NCI-H1105 (cell line): ENCODE data around the gene DCAF4.
"Not testable (repeated sequence)": the region's sequence is repeated elsewhere in the genome, so short reads cannot be mapped to it uniquely, and the experiment has no call there.

Experiments used
- DNase-seq: peaks from one replicate; lab custom pipeline; 2025; lab: John Stamatoyannopoulos, UW

Gene DCAF4

GRCh38 chr14:72932893-72933292 is 6.6 kb downstream of the DCAF4 start:
- DNase-seq = no peak

GRCh38 chr14:72939630-72940029 is 13.4 kb downstream of the DCAF4 start:
- DNase-seq = no peak

GRCh38 chr14:72941286-72941985 is 15.2 kb downstream of the DCAF4 start:
- no peak for DNase-seq

GRCh38 chr14:72942934-72943333 is 16.7 kb downstream of the DCAF4 start:
- no peak for DNase-seq

DNA sequence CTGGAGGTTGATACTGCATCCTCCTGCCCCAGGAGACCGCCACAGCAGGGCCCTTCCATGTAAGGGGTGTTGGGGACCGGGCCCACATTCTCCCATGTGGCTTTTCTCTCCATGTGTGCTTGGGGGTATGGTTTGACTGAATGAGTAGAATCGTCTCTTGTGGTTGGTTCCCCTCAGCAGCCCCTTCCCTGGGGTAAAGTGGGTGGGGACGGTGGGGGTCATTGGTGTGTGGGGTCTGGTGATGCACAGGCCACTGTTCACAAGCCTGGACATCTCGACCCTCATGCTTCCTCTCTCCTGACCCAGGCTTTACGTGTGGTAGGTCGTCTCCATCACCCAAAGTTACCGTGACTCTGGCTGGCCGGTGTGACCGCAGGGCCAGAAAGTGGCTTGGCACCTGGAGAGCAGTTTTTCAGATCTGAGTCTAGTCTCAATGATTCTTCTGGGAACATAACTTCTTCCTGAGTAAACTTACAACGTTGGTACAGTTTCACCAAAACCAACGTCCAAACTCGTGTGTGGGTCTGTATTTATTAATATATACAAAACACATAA is 17.7 kb downstream of the DCAF4 start:
- DNase-seq = no peak

DNA sequence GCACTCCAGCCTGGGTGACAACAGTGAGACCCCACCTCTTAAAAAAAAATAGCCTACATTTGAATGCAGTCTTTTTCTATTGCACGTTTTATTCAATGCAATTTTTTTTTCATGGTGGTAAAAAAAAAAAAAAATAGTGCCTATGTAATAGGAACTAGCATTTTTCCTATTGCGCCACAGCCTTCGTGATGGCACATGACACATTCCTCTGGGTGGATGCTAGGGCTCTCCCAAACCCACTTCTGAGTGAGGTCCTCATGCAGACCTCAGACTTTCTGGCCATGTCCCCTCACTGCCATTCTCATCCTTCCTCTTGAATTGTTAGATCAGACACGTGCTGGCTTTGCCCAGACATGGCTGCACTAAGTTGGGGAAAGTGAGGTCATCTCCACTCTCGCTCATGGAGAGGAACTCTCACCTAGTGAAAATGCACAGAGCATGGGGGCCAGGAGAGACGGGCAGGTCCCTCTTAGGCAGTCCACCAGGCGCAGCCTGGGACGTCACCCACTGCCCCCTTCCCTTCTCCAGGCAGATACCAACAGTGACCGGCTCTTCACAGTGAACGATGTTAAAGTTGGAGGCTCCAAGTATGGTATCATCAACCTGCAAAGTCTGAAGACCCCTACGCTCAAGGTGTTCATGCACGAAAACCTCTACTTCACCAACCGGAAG is 19.2 kb downstream of the DCAF4 start:
- no peak for DNase-seq

DNA sequence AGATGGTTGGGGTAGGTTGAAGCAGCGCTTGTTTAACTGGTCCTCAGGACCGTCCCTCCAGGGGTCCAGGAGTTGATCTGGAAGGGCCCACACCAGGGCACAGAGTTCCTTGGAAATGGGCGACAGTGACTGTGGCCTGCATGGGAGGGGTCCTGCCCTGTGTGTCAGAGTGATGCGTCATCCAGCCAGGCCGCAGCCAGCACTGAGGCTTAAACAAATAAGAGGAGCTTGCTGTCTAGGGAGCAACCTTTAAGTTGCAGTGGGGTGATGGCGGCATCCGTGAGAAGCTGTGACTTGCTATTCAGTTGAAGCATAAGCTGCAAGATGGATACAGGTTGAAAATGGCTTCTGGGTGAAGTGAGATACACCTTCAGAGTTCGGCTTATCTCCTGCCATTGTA is 20.2 kb downstream of the DCAF4 start:
- DNase-seq = no peak

DNA sequence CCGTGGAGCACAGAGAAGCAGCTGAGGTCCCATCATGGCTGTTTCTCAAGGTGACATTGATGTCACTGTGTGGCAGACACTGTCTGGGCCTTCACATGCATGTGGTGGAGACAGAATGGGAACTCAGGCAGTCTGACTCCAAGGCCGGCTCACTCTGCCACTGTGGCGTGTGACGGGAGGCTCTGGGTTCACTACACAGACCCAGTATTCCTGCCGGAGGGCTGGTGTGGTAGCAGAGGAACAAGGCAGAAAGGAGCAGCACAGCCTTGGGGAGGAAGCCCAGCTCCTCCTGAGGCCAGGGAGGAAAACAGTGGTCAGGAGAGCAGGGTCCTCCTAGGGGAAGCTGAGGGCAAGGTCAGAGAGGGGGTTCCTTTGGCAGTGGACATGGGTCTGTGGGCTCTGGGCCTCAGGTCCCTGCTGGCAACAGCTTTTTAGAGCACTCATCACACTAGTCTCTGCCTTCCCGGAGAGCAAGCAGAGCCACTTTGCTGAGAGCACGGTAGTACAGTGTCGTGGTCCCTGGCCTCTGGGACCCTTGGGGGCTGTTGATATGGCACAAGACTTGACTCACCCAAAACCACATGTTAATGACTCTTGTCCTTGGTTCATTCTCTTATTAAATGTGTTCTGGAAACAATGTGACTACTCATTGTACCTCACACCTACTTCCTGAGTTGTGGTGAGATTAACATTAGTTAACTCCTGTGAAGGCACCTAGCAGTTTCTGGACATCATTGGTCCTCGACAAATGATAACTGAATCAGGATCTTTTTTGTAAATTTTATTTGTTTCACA is 21.3 kb downstream of the DCAF4 start:
- no peak for DNase-seq

GRCh38 chr14:72948481-72949138 is 22.3 kb downstream of the DCAF4 start:
- DNase-seq = peak; percentile 26

- DNase-seq = no peak
Measured at GRCh38 chr14:72952171-72952570, 25.9 kb downstream of the DCAF4 start.

GRCh38 chr14:72956741-72957140 is 30.5 kb downstream of the DCAF4 start:
- not testable (repeated sequence) for DNase-seq

GRCh38 chr14:72957213-72957612 is 30.9 kb downstream of the DCAF4 start:
- DNase-seq = no peak

- DNase-seq = no peak
Measured at GRCh38 chr14:72958548-72958947, 32.3 kb downstream of the DCAF4 start.

DNA sequence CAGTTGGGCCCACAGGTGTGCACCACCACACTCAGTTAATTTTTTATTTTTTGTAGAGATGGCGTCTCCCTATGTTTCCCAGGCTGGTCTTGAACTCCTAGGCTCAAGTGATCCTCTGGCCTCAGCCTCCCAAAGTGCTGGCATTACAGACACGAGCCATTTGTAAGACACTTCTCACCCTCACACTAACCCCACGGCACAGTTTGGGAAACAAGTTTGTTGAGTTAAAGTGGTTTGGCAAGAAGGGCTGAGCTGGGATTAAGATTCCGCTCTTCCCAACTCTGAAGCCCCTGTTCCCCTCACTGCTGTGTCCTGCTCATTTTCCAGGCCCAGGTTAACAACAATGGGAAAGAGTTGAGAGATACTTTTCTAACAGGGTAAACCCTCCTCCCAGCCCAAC is 34.8 kb downstream of the DCAF4 start:
- not testable (repeated sequence) for DNase-seq

DNA sequence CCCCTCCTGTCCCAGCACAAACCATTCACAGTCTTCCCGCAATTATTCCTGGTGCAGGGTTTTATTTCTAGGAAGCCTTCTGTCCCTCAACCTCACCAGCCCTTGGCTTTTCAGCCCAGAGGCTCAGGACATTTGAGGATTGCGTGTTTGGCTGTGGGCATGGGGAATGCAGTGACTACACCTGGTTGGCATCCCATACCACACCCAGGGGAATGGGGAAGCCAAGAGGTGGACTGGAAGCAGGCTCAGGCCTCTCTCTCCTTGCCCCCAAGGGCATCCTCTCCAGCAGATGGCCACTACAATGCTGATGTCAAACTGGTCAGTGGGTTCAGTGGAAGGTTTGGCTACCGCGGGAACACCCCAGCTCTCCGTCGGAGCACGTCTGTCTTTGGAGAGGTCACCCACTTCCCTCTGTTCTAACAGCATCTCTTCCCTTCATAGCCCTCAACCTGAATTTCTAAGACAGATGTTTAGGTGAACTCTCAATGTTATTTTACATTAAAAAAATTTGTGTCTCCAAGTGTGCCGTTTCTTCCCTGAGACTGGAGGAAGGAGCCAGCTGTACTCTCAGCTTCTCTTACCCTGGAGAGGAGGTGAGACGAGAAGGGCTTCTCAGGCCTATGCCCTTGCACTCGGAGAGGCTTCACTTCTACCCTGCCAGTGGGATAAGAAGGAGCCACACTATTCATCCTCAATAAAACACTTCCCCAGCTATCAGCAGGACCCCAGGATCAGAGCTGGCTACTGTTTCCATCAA is 35.5 kb downstream of the DCAF4 start:
- no peak for DNase-seq

GRCh38 chr14:72962336-72962754 is 36.1 kb downstream of the DCAF4 start:
- peak; percentile 55 for DNase-seq

DNA sequence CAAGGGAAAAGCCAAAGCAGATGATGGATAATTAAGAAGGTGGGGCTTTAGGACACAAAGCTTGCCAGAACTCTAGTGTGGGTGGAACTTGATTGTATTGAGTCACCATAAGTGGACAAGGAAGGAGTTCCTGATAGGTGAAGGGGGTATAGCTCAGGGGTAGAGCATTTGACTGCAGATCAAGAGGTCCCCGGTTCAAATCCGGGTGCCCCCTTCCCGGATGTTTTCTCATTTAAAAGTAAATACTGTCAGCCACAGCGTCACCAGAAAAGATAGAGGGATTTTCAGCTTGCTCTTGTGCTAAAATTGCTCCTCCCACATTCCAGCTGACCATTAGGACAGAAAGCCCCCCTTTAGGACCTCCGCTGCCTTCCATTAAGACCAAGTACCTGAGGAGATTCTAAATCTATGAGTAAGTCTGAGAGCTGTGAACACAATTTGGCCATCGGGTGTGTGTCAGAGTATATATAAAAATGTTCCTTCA is 36.6 kb downstream of the DCAF4 start:
- peak; percentile 47 for DNase-seq

- no peak for DNase-seq
Measured at GRCh38 chr14:72965249-72965648, 39.0 kb downstream of the DCAF4 start.

DNA sequence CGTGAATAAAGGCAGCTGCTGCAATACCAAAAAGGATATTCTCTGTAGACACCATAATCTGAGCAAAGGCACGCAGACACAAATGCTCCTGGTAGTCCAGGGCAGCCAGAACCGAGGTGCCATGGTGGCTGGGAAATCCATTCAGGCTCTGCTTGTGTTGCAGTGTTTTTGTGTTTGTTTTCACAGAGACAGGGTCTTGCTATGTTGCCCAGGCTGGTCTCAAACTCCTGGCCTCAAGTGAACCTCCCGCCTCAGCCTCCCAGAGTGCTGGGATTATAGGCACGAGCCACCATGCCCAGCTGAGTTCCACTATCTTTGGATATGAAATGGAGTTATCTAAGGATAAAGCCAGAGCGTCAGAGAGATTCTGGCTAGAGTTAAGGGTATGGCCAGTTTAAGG is 39.8 kb downstream of the DCAF4 start:
- DNase-seq = no peak

DNA sequence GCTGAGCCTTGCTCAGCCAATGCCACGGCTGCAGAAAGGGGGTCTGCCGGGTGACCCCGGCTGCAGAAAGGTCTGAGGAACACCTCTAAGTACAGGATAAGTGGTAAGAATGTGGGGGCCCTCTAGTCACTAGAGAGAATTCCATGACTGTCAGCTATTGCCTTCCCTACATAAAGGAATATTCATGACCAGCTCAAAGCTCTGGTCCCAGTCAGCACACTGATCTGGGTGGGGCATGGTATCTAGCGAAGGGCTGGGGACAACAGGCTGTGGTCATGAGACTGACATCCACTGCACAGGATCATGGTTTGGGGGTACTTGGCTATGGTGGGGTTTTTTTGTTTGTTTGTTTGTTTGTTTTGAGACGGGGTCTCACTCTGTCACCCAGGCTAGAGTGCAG is 42.1 kb downstream of the DCAF4 start:
- no peak for DNase-seq

DNA sequence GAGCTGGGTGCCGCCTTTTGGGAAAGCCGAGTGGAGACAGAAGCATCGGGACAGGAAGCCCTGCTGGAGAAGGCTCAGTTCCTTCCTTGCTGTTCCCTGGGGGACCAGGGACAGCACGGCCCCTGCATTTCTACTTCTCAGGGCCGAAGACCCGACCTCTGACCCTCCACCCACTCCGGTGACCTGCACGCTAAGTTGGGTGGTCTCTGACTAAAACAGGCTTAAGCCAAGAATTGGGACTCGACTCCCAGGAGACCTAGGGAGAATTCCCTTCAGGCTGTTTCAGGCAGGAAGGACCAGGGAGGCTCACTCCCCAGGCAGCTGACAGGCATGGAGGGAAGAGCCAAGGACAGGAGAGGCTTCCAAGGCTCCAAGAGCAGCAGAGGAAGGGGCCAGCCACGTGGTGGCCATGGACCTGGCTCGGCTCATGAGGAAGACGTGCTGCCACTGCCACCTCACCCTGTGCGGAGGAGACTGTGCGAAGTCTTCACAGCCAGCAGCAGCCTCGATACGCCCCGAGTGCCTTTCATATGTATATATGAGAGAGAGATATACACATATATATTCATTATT is 43.9 kb downstream of the DCAF4 start:
- DNase-seq = no peak
